Activated naive CD8-positive, alpha-beta T cell (primary cell): ENCODE measurements around the gene SPATS2.

Source experiments
- H3K27ac Mint-ChIP-seq: one replicate; pipeline ENCODE4 v1.8.0; 2021; ENCODE audit warnings: mixed read lengths
- H3K27me3 Mint-ChIP-seq: one replicate; pipeline ENCODE4 v1.8.0; 2021; ENCODE audit warnings: mixed read lengths
- H3K36me3 Mint-ChIP-seq: one replicate; pipeline ENCODE4 v1.8.0; 2021; ENCODE audit warnings: mixed read lengths
- H3K4me1 Mint-ChIP-seq: one replicate; pipeline ENCODE4 v1.8.0; 2021; ENCODE audit warnings: low read depth, mixed read lengths
- H3K4me3 Mint-ChIP-seq: one replicate; pipeline ENCODE4 v1.8.0; 2021; ENCODE audit warnings: mild to moderate bottlenecking, mixed read lengths
- H3K9me3 Mint-ChIP-seq: one replicate; pipeline ENCODE4 v1.8.0; 2021; ENCODE audit warnings: low read depth, mixed read lengths

The SPATS2 gene

DNA sequence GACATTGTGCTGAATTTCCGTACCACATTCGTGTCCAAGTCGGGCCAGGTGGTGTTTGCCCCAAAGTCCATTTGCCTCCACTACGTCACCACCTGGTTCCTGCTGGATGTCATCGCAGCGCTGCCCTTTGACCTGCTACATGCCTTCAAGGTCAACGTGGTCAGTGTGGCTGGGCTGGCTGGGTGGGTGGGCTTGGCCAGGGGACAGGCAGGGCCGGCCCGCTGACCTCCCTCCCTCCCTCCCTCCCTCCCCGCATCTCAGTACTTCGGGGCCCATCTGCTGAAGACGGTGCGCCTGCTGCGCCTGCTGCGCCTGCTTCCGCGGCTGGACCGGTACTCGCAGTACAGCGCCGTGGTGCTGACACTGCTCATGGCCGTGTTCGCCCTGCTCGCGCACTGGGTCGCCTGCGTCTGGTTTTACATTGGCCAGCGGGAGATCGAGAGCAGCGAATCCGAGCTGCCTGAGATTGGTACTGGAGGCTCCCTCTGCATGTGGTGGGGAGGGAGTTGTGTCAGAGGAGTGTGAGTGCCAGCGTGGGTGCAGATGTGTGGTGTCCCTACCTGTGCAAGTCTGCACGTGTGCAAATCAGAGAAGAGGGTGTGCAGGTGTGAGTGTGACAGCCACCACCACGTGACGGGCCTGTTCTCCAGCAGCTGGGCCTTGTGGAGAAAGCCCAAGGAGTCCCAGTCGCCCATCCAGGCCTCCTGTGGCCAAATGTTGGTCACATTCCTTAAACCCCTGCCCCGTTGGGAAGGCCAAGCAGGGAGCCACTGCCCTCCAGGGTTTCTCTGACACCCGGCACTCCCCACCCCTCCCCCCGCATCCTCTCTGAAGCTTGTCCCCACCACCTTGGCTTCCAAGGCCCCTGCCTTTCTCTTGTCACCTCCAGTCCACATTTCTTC lies 176.9 kb downstream of the SPATS2 start:
- Mint-ChIP-seq H3K4me1 (peaks cover 38% of the 10 kb centered on the region), H3K9me3 (no peaks in the 10 kb centered on the region), H3K27ac (no peak overlapping the region), H3K36me3 (no peaks in the 10 kb centered on the region), H3K4me3 (no peak overlapping the region), H3K27me3 (no peaks in the 10 kb centered on the region)

DNA sequence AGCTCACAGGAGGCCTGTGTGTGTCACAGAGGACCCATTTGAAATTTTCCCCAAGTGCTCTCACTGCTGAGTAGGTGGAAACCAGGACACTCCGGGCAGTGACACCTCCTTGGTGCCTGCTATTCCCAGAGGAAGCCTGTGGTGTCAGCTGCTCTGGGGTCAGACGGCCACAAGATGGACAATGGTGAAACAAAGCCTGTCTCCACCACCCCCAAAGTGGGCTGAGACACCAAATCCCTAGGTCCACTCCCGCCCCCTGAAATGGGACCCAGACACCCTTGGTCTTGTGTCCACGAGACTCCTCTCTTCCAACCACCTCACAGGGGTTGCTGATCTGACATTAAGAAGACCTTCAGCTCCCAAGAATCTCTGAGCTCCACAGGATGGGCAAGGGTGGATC lies 178.6 kb downstream of the SPATS2 start:
- Mint-ChIP-seq H3K27me3 (no peaks in the 10 kb centered on the region), H3K36me3 (no peaks in the 10 kb centered on the region), H3K27ac (no peak overlapping the region), H3K9me3 (no peaks in the 10 kb centered on the region), H3K4me1 (peaks cover 28% of the 10 kb centered on the region), H3K4me3 (no peak overlapping the region)

DNA sequence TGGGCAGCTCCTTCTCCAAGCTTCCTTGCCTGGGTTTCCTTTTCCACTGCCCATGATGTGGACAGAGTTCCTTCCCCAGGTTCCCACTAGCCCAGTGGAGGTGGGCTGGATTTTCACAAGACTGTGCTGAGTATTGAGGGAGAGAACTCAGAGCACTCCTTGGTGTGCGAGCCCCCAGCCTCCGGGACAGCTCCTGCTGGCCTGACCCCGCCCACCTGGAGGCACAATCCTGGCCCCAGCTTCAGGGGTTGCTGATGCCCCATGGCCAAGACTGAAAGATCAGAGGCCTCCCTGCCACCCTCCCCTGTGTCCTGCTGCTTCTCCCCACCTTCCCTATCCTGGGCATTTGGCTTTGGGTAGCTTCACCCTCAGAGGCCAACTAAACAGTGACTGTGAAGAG lies 179.2 kb downstream of the SPATS2 start:
- no peak overlapping the region for H3K4me3 Mint-ChIP-seq
- no peaks in the 10 kb centered on the region for H3K27me3 Mint-ChIP-seq
- peaks cover 23% of the 10 kb centered on the region for H3K4me1 Mint-ChIP-seq
- no peak overlapping the region for H3K27ac Mint-ChIP-seq
- H3K36me3 Mint-ChIP-seq = no peaks in the 10 kb centered on the region
- H3K9me3 Mint-ChIP-seq = no peaks in the 10 kb centered on the region

DNA sequence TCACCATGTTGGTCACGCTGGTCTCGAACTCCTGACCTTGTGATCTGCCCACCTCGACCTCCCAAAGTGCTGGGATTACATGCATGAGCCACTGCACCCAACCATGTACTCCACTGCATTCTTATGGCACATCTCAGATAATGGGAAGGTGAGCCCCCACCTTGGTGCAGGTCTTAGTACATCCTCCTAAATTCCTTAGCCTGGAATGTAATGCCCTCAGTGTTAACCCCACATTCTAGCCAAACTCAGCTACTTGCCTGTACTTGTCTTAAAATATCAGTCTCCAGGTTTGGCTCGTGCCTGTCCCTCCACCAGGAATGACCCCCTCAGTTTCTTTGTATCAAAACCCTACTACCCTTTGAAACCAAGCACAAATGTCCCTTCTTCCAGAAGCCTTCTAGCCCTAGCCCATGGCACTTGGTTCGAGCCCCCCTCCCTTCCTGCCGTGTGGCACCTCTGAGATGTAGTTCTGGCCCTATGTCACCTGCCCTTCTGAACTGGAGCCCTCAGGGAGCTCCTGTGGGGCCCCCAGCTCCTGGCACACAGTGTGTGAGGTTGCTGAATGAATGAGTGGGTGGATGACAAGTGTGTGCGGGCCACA lies 179.9 kb downstream of the SPATS2 start:
- Mint-ChIP-seq H3K4me3 (no peak overlapping the region), H3K27ac (no peak overlapping the region), H3K36me3 (no peaks in the 10 kb centered on the region), H3K9me3 (no peaks in the 10 kb centered on the region), H3K27me3 (no peaks in the 10 kb centered on the region), H3K4me1 (peaks cover 18% of the 10 kb centered on the region)

DNA sequence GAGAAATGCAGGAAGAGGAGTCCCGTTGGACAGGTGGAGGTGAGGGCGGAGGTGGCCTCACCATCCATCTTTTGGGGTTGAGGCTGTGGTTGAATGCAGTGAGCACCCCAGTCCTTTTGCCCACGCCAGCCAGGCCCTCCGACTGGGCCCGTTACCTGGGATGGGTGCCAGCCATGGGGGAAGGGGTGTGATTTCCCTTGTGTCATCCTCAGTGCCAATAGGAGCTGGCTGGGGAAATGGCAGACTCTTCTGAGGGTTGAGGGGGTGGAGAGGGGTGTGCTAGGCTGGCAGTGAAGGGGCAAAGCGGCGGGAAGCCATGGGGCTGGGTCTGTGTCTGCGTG lies 181.2 kb downstream of the SPATS2 start:
- Mint-ChIP-seq H3K27me3 (no peaks in the 10 kb centered on the region), H3K36me3 (no peaks in the 10 kb centered on the region), H3K9me3 (no peaks in the 10 kb centered on the region), H3K27ac (peak overlapping the region; percentile 28), H3K4me3 (peak overlapping the region; percentile 82), H3K4me1 (peaks cover 17% of the 10 kb centered on the region)

DNA sequence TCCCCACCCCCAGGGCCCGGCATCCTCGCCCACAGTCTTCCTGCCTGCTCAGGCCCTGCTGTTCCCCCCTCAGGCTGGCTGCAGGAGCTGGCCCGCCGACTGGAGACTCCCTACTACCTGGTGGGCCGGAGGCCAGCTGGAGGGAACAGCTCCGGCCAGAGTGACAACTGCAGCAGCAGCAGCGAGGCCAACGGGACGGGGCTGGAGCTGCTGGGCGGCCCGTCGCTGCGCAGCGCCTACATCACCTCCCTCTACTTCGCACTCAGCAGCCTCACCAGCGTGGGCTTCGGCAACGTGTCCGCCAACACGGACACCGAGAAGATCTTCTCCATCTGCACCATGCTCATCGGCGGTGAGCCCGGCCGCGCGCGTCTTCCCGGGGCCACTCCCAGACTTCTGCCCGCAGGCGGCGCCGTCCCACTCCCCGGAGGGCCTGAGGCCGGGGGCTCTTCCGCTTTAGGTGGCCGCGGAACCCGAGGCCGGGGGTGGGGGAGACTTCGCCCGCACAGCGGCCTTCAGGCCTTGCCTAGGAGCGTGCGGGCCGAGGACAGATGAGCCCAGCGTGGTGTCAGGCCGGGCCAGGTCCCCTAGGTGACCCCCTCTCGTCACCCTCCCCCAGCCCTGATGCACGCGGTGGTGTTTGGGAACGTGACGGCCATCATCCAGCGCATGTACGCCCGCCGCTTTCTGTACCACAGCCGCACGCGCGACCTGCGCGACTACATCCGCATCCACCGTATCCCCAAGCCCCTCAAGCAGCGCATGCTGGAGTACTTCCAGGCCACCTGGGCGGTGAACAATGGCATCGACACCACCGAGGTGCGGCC lies 181.8 kb downstream of the SPATS2 start:
- peak overlapping the region; percentile 41 for H3K27ac Mint-ChIP-seq
- H3K4me3 Mint-ChIP-seq = peak overlapping the region; percentile 82
- H3K27me3 Mint-ChIP-seq = no peaks in the 10 kb centered on the region
- H3K9me3 Mint-ChIP-seq = no peaks in the 10 kb centered on the region
- H3K4me1 Mint-ChIP-seq = peaks cover 16% of the 10 kb centered on the region
- no peaks in the 10 kb centered on the region for H3K36me3 Mint-ChIP-seq

DNA sequence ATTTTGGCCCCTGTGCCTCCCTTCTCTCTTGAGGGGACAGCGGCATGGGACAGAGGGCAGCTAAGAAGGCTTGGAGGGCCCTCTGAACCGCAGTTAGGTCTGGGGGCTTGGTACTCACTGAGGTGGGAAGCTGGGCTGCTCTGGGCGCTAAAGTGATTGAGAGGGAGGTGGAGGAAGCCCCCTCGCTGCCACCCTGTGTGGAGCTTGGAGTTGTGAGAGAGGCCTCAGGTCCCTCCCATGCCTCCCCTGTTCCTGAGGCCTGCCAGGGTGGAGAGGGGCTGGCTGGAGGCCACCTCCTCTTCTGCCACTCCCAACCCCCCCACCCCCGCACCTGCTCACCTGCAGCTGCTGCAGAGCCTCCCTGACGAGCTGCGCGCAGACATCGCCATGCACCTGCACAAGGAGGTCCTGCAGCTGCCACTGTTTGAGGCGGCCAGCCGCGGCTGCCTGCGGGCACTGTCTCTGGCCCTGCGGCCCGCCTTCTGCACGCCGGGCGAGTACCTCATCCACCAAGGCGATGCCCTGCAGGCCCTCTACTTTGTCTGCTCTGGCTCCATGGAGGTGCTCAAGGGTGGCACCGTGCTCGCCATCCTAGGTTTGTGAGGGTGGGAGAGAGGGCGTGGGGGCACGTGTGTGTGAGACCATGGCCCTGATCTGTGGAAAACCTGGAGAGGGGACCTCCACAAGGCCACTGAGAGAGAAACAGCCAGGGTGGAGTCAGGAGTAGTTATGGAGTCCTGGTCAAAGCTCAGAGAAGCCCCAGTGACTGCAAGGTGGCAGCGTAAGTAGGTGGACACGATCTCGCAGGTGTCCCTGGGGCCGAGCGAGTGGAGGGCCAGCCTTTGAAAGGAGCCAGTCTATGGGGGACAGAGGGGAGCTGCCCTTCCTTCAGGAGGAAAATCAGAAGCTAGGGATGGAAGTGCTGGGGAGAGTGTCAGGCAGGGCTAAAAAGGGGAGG lies 182.8 kb downstream of the SPATS2 start:
- Mint-ChIP-seq H3K4me3 (peak overlapping the region; percentile 35), H3K27me3 (no peaks in the 10 kb centered on the region), H3K9me3 (no peaks in the 10 kb centered on the region), H3K4me1 (peaks cover 16% of the 10 kb centered on the region), H3K27ac (peak overlapping the region; percentile 41), H3K36me3 (no peaks in the 10 kb centered on the region)

DNA sequence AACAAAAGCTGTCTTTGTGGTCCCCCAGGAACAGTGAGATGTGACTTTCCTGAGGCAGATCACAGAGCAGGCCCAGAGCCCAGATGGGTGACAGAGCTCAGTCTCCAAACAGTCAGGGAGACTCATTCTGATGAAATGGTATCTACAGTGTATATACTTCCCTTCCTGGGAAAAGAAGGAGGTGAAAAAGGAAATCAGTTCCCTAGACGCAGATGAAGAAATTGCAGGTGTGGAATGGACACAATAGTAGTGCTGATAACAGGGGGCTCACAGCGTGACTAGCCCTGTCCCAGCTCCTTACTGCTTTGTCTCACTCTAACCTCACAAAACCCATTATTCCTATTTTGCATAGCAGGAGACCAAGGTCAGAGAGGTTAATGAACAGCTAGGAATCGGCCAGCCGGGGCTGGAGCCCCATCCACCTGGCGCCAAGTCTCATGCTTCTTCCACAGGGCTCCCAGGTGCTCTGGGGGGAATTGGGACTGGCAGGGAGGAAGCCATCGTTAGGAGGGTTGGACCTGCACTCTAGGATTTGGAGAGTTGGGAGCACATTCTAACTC lies 183.5 kb downstream of the SPATS2 start:
- Mint-ChIP-seq H3K9me3 (no peaks in the 10 kb centered on the region), H3K27me3 (no peaks in the 10 kb centered on the region), H3K4me3 (peak overlapping the region; percentile 14), H3K36me3 (no peaks in the 10 kb centered on the region), H3K4me1 (peaks cover 16% of the 10 kb centered on the region), H3K27ac (peak overlapping the region; percentile 41)

DNA sequence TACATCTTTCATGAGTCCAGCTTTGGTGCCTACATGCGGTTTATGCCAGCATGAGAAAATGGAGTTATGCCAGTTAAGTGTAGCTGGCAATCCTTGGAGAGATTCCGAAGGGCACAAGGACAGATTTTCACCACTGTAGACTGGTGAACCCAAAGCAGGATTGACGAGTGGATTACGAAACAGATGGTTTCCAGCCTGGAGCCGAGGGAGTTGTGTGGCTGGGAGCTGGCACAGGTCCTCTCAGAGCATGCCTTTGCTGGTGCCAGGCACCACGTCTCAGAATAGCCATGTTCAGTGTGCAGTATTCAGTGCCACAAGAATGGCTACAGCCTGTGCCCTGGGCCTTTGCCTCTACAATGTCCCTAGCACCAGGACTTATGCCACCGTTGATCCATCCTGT lies 184.8 kb downstream of the SPATS2 start:
- no peaks in the 10 kb centered on the region for H3K36me3 Mint-ChIP-seq
- no peaks in the 10 kb centered on the region for H3K9me3 Mint-ChIP-seq
- no peak overlapping the region for H3K27ac Mint-ChIP-seq
- peaks cover 20% of the 10 kb centered on the region for H3K4me1 Mint-ChIP-seq
- H3K27me3 Mint-ChIP-seq = no peaks in the 10 kb centered on the region
- H3K4me3 Mint-ChIP-seq = no peak overlapping the region

DNA sequence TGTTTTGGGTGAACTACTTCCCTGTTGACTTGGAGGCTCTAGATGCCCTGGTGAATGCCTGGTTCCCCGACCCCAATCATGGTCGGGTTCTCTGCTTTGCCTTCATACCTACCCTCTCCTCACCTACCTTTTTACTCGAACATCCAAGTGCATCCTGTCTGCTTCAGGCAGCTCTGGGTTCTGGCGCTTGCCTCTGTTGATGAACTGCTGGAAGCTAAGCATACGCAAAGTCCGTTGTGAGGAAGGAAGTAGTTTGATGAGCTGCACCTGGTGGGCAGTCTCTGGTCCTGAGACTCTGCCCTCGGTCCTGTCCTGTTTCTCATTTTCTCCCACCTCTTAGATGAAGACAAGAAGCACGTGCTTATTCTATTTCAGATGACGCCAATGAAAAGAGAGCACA lies 185.2 kb downstream of the SPATS2 start:
- no peaks in the 10 kb centered on the region for H3K27me3 Mint-ChIP-seq
- no peak overlapping the region for H3K4me3 Mint-ChIP-seq
- H3K4me1 Mint-ChIP-seq = peaks cover 18% of the 10 kb centered on the region
- H3K27ac Mint-ChIP-seq = no peak overlapping the region
- H3K9me3 Mint-ChIP-seq = no peaks in the 10 kb centered on the region
- H3K36me3 Mint-ChIP-seq = no peaks in the 10 kb centered on the region

DNA sequence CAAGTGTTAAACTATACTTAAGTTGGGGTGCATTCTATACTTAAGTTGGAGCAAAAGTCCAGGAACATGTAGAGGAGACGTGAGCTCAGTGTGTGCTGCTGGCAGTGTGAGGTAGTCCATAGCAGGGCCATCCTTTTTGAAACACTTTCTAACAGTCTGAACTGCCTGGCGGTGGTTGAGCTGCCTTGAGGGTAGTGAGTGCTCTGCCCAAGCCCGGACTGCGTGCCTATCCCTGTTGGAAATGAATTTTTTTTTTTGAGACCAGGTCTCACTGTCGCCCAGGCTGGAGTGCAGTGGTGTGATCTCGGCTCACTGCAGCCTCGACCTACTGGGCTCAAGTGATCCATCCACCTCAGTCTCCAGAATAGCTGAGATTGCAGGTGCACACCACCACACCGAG lies 185.6 kb downstream of the SPATS2 start:
- H3K27me3 Mint-ChIP-seq = no peaks in the 10 kb centered on the region
- no peak overlapping the region for H3K27ac Mint-ChIP-seq
- H3K4me3 Mint-ChIP-seq = no peak overlapping the region

DNA sequence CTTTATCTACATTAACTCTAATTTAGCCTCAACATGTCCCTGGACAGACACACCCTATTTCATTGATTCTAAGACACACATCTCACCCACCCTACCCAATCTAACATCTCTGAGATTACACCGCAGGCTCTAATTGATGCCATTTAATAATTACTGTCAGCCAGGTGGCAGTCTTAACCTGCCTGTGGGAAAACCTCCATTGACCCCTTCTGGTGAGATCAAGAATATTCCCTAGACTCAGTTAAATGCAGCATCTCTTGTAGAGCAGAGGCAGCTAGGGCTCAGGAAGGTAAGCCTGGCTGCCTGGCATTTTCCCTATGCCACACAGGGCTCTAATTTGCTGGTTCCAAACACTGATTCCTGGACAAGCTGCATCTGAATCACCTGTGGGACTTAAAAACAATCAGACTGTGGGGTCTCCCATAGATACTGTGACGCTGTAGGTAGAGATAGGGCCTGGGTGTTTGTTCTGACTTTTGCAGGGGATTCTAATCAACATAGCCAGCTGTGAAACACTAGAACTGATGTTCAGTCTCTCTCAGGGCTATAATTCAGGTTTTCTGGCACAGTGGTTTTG lies 186.3 kb downstream of the SPATS2 start:
- Mint-ChIP-seq H3K4me3 (no peak overlapping the region), H3K9me3 (no peaks in the 10 kb centered on the region), H3K27ac (no peak overlapping the region), H3K4me1 (peaks cover 12% of the 10 kb centered on the region), H3K36me3 (no peaks in the 10 kb centered on the region), H3K27me3 (no peaks in the 10 kb centered on the region)

More for the DNA sequence above, 185.6 kb downstream of the SPATS2 start:
- peaks cover 16% of the 10 kb centered on the region for H3K4me1 Mint-ChIP-seq
- no peaks in the 10 kb centered on the region for H3K9me3 Mint-ChIP-seq
- H3K36me3 Mint-ChIP-seq = no peaks in the 10 kb centered on the region

DNA sequence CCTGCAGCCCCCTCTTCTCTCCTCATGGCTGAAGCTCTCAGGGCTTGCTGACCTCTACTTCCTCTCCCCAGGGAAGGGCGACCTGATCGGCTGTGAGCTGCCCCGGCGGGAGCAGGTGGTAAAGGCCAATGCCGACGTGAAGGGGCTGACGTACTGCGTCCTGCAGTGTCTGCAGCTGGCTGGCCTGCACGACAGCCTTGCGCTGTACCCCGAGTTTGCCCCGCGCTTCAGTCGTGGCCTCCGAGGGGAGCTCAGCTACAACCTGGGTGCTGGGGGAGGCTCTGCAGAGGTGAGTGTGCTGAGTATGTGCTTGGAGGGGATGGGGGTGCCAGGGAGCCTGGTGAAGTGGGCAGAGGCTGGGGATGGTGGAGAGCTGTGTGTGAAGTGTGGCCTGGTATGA lies 187.0 kb downstream of the SPATS2 start:
- Mint-ChIP-seq H3K4me3 (no peak overlapping the region), H3K36me3 (no peaks in the 10 kb centered on the region), H3K27ac (no peak overlapping the region), H3K27me3 (no peaks in the 10 kb centered on the region), H3K9me3 (no peaks in the 10 kb centered on the region), H3K4me1 (peaks cover 9% of the 10 kb centered on the region)
